Activated CD8-positive, alpha-beta memory T cell treated with anti-CD3 and anti-CD28 coated beads, Interleukin-2, amount 50 U/mL, for 48 hours (primary cell): ENCODE data around the gene FPR1.
A peak's percentile ranks its signal among the peaks of the same experiment; 100 is the strongest.

Source experiments
- DNase-seq: peaks from one replicate; pipeline ENCODE4 v3.0.0-alpha.2; 2020

FPR1 gene

DNA sequence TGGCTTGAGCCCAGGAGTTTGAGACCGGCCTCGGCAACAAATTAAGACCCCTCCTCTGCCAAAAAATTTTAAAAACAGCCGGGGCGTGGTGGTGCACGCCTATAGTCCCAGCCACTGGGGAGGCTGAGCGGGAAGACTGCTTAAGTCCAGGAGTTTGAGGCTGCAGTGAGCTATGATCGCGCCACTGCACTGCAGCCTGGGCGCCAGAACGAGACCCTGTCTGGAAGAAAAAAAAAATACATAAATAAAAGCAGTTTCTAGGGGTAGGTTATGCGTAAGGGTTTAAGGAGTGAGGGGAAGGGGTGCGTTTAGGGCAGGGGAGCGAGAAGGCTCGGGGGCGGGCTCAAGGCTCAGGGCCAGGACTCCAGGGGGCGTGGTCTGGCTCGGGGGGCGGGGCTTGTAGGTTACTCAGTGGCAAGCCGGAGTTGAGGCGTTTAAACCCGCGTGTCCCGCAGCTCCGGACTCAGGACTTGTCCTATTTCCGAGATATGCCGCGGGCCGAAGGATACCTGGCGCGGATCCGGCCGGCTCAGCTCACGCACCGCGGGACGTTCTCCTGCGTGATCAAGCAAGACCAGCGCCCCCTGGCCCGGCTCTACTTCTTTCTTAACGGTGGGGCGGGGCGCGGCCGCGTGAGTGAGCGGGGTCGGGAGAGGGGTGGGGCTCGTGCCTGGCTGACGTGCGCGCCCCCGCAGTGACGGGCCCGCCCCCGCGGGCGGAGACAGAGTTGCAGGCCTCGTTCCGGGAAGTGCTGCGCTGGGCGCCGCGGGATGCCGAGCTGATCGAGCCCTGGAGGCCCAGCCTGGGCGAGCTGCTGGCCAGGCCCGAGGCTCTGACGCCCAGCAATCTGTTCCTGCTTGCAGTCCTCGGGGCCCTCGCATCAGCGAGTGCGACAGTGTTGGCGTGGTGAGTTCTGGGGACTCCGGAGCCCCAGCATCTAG, 47.8 kb downstream of the FPR1 start:
- DNase-seq = peak; percentile 97

DNA sequence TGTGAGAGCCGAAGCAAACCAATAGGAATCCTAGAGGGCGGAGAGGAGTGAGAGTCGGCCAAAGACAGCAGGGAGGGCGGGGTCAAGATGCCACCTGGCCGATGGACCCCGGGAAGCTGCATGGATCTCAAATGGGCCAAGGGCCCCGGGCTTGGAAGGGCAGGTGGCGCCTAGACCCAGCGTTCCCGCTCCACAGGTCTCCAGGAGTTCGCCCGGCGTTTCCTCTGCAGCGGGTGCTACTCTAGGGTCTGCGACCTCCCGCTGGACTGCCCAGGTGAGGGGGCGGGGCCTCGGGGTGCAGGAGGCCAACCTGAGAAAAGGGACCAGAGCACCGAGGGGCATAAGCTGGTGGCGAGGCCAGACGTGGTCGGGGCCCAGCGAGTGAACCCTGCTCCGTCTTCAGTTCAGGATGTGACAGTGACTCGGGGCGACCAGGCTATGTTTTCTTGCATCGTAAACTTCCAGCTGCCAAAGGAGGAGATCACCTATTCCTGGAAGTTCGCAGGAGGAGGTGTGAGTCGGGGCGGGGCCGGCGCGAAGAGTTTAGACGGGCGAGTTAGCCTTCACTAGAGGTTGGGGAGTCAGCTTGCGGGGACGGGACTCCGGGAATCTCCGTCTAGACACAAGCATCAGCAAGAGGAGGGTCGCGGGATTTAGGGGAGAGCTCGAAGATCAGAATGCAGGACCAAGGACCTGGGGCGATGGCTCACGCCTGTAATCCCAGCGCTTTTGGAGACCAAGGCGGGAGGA, 48.7 kb downstream of the FPR1 start:
- peak; percentile 59 for DNase-seq

DNA sequence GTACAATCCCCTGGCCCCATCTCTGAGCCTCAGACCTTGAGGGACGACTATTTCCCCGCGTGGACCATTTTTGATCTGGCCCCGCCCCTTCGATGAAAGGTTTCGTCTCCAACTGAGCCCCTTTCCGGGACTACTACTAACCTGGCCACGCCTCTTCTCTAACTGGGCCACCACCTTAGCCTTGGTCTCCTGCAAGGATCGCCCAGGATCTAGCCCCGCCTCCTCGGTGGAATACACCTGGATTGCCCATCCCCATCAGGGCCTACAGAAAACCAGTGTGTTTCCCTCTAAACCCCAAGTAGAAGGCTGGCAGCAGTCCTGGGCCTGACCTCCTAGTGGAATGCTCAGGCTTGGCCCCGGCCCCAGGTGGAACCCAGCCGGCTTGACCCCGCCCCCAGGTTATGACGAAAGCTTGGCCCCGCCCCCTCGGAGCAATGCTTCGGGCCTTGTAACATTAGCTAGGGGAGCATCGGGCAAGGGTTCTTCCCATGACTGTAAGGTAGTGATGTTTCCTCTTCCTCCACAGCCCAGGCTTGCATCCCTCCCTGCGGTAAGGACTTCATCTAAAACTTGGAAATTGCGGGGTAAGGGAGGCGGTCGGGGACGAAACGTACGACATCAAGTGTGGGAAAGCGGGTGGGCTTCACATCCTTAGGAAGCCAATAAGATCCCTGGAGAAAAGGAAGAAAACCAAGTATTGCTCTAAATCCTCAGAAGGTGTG, 49.4 kb downstream of the FPR1 start:
- peak; percentile 79 for DNase-seq

DNA sequence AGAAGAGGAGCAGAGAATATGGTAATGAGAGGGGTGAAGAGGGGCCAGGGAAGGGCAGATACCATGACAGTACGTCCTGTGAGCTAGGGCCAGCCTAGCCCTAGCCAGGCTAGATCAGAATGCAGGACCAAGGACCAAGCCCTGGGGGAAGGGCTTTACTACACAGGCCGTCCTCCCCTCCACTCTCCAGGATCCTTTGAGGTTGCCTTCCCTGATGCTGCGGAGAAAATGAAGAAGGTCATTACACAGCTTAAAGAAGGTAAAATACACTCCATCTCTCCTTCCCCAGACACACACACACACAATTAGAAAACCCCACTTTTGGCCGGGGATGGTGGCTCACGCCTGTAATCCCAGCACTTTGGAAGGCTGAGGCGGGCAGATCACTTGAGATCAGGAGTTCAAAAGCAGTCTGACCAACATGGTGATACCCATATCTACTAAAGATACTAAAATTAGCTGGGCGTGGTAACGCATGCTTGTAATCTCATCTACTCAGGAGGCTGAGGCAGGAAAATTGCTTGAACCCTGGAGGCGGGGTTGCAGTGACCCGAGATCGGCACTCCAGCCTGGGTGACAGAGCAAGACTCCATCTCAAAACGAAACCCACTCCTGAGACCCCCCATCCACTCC, 50.1 kb downstream of the FPR1 start:
- peak; percentile 20 for DNase-seq

DNA sequence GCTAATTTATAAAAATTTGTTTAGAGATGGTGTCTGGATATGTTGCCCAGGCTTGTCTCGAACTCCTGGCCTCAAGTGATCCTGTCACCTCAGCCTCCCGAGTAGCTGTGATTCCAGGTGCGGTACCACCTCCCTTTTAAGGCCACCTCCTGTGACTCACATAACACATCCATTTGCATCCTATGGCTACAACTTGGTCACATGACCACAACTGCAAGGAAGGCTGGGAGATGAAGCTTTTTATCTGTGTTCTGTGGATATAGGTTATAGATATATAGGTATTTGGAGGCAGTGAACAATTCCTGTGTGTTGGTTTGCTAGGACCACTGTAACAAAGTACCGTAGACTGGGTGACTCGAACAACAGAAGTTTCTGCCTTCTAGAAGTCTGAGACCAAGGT, 52.5 kb downstream of the FPR1 start:
- no peak for DNase-seq

DNA sequence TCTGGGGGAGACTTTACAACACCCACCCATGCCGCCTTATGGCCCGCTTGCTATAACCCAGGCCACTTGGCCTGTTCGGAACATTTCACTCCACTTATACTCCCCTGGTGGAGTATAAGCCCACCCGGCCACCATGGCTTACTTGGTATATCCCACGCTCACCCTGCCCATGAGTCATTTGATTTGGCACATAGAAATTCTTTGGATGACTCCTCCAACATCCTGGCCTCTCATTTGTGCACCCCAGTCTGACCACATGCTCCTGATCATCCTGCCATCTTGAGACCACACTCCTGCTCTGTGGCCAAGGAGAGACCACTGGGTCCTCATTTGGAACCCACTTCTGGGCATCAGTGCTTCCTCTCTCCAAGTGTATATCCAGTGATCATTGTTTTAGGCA, 53.4 kb downstream of the FPR1 start:
- DNase-seq = no peak

DNA sequence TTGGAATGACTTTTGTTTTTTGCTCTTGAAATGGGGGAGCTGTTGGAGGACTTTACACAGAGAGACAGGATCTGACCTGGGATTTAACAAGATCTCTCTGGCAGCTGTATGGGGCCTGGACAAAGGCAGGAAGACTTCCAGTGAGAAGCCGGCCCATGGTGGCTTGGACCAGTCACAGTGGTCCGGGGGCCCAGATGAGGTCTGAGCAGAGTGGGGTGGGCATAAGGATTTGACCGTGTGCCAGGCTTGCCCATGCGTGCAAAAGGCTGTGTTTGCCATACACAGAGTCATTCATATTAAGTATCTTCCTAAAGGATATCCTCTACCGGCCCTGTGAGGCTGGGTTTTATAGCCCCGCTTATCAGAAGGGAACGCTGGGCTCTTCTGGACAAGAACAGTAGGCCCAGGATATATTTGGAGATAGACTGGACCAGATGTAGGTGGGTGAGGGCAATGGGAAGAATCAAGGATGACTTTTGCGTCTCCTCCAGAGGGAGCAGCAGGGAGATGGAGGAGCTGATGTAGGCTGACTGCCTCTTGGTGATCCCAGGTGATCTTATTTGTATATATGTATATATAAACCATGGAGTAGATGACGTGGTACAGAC, 54.4 kb downstream of the FPR1 start:
- DNase-seq = no peak

DNA sequence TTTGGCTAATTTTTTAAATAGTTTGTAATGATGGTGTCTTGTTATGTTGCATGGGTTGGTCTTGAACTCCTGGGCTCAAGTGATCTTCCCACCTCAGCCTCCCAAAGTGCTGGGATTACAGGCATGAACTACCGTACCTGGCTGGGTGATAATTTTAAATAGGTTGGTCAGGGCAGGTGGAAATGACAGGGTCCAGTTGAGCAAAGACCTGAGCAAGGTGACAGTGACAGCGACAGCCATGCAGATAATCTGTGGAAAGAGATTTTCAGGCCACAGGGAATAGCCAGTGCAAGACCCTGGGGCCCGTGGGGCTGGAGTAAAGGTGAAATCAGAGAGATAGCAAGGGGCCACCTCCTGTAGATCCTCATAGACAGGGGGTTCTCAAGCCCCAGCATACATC, 55.1 kb downstream of the FPR1 start:
- no peak for DNase-seq
